ENCODE data around the gene GJD3.
A peak's percentile ranks its signal among the peaks of the same experiment; 100 is the strongest.

GJD3 gene

DNA sequence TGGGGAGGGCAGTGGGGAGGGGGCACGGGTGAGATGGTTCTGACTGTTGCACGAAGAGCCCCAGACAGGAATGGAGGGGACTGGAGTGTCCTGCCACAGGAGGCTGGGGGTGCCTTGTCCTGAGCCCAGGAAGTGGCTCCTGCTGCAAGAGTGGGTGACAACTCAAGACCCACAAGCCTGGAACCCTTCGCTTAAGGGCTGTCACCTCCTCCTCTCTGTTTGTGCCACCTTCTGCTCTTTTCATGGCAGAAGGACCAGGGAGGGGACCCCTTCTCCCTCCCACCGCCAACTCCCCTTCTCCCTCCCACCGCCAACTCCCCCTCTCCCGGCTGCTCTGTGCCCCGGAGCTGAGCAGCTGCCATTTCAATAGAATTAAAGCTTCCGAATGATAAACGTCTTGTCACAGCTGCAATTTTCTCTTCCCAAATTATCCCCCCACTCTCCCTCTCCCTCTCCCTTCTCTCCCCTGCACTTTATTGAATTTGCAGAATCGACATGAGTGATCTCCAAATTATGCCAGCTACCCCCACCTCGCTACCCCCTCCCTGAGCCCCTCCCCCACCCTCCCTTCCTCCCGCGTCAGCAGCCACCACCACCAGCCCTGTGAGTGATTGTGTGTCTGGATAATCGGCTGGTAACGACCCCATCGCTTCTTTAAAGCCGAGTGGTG, 13.7 kb downstream of the GJD3 start:
- DNase-seq = peak; percentile 54

DNA sequence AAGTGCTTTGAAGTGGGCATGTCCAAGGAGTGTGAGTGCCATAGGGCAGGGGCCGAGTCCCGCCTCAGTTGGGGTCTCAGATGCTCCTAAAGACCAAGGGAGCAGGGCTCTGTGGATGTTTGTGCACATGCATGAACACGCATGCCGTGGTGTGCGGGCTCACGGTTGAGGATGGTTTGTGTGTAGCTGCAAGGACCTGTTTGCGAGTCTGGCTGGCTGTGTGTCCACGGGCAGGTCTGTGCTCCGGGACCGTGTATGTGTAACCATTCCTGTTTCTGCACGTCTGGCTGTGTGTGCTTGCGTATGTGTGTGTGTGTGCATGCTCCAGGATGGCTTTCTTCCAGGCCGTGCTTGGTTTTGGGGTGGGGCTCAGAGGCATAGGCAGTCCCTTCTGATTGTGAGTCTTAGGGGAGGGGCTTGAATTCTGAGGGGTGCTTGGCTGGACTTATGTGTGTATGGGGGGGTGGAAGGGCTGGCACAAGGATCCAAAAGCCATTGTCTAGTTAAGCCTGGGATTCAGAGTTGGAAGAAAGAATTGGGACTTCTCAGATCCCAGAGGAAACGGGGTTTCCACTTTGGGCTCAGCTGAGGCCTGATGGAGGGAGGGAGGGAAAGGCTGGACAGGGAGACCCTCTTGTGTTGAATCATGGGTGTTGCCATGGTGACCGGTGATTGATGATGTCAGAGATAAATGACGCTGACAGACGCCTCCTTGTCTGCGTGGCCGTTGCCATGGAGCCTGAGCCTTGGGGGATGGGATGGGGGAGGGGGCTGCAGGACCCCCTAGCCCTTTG, 14.4 kb downstream of the GJD3 start:
- DNase-seq = peak; percentile 2

DNA sequence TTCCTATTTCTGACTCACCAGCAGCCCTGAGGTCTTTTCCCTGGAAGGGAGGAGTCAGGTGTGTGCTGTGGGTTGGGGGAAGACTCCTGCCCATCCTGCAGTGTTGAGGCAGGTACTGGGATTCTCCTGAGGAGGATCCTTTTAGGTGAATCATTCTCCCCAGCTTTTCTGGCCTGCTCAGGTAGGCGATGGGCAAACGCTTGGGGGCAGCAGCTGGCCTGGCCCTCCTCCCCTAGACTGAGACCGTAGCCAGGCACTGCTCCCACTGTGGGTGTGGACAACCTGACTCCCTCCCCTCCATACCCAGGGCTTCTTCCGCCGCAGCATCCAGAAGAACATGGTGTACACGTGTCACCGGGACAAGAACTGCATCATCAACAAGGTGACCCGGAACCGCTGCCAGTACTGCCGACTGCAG, 15.1 kb downstream of the GJD3 start:
- DNase-seq = no peak

DNA sequence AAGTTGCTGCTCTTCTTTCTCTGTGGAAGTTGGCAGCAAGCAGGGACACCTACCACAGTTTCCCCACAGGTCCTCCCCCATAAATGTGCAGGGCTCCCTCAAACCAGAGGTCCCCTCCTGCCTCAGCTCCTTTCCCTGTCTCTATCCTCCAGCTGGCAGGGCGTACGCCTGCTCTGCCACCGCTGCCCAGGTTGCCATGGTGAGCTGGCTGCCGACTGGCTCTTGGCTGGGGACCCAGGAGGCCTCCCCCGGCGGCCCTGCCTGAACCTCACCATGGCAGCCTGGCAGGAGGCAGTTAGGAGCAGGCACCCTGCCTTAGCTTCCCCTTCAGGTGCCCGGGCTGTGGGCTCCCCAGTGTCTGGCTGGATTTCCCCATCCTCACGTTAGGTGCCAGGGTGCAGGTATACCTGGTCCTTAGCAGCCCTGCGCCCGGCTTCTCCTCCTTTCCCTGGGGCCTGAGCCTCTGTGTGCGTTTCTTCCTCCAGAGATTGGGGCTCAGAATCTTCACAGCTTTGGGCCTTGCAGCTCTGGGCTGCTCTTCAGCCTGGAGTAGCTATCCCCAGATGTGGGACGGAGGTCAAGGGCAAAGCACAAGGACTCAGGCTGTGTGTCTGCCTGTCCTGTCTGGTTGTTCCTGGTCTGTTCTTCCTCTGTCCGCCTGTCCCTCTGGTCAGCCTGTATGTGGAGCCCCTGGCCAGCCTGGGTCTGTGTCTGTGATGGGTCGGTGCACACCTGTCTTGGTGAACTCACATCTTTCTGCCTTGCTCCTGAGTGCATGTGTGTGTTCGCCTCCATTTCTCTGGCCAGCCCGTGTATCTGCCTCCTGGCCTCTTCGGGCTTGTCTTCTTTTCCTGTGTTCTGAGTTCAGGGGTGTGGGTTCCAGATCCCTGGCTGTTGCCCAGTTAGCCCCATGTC, 15.7 kb downstream of the GJD3 start:
- peak; percentile 72 for DNase-seq

DNA sequence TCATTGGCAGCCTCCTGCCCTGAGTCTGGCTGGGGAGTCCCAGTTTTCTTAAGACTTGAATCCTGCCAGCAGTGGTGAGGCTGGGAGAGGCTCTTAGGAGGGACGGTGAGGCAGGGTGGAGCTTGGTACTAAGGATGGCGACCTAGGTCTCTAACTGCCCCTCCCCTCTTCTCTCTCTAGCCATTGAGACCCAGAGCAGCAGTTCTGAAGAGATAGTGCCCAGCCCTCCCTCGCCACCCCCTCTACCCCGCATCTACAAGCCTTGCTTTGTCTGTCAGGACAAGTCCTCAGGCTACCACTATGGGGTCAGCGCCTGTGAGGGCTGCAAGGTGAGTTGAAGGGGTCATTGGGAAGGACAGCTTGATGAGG, 16.4 kb downstream of the GJD3 start:
- DNase-seq = no peak

DNA sequence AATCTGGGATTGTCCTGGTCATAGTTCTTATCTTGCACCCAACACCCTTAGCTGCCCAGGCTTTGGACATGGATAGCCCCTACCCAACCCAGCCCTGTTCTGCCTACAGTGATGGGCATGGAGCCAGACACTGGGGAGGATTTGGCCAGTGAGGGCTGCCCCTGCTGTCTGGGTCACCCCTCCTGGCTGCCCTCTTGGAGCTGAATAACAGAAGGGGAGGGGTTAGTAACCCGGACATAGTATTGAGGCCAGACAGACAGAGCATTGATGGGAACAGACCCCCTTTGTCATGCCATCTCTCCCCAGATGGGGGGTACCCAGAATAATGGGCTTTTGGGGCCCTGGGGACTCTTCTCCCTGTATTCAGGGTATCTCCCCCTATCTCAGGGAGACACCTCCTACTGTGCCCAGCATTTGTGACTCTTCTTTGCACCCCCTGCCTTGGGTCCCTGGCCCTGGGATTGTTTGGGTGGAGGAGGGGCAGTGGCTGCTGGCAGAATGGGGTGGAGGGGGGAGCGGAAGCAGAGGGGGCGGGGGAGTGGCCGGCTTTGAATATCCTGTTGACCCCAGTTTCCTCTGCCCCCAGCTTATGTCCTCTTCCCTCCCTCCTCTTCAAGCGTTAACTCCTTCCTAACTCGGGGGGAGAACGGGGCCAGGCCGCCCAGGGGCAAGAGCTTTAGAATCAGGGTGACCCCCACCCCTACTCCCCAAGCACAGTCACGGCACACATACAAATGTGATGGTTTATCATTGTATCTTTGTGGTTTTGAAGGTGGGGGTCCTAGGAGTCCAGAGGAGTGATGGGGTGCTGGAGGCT, 17.0 kb downstream of the GJD3 start:
- DNase-seq = no peak

DNA sequence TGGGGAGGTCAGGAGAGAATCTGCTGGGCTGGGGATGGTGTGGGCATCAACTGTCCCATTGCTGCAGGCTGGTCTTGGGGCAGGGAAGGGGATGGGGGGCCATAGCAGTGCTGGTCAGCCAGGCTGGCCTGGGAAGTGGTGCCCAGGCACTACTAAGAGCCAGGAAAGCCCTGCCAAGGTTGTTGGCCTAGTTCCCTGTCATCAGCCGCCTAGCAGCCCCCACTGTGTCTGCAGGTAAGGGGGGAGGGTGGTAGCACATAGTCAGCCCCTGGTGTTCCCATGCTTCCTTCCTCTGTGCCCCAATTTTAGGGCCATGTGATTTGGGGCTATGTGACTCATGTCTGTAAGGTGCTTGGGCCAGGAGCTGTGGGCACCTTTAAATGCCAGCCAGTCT, 17.8 kb downstream of the GJD3 start:
- DNase-seq = no peak

DNA sequence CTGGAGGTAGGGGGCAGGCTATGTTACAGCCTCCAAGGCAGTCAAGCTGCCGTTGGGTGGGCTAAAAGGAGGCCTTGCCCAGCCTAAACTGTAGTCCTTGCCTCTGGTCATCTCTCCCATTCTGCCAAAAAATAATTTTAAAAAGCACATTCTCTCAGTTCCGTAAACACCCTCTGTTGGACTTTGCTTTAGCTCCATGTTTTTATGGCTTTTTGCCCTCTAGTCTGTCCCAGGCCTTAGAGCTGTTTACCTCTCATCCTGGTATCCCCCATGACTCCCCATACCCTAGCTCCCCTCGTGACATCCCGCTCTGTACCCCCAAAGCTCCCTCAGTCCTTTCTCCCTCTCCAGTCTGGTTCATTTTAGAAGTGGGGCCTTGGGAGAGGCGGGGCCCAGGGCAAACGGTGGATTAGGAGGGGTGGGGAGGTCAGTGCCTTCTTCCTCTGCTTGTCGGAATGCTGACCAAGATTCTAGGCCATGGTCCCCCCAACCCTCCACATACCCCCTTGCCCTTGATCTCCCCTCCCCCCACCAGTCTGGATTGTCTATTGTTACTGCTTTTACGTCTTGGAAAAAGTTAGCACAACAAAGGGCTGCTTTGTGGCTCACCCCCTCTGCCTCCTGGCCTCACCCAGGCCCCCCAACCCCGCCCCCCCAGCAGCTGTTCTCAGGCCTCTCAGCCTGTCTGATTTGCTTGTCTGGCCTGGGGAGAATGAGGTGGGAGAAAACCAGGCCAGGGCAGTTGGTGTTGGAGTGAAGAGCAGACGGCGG, 18.4 kb downstream of the GJD3 start:
- DNase-seq = no peak

DNA sequence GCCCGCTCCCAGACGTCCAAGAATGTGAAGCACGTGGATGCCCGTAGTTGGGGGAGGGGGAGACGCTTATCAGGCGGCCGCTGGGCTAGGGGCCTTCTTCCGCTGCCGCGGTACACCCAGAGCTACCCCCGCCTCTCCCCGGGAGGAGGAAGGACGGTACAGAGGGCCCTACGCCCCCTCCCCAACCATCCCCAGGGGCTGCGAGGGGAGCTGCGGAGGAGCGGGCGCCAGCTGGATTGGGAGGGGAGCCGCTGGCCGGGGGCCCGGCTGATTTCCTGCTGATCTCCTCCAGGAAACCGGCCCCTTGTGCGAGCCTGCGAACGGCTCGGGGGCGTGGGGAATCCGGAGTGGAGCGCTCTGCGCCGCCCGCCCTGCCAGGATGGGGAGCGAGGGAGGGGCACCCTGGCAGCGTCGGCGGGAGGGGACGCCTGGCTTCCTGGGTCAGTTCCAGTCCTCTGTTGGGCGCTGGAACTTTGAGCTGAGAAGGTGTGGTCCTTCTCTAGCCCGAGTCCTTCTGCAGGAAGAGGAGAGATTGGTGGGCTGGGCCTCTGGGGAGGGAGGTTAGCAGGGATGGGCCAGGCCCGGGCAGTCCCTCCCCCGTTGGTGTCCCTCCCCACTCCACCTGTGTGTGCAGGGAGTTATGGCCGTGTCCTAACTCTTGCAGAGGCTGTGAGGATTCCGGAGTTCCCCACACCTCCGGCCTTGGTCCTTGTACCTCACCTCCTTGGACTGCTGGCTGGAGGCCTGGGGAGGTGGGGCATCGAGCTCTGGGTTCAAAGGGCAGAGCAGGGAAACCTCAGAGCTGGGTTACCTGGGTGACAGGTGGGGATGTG, 19.2 kb downstream of the GJD3 start:
- peak; percentile 69 for DNase-seq

DNA sequence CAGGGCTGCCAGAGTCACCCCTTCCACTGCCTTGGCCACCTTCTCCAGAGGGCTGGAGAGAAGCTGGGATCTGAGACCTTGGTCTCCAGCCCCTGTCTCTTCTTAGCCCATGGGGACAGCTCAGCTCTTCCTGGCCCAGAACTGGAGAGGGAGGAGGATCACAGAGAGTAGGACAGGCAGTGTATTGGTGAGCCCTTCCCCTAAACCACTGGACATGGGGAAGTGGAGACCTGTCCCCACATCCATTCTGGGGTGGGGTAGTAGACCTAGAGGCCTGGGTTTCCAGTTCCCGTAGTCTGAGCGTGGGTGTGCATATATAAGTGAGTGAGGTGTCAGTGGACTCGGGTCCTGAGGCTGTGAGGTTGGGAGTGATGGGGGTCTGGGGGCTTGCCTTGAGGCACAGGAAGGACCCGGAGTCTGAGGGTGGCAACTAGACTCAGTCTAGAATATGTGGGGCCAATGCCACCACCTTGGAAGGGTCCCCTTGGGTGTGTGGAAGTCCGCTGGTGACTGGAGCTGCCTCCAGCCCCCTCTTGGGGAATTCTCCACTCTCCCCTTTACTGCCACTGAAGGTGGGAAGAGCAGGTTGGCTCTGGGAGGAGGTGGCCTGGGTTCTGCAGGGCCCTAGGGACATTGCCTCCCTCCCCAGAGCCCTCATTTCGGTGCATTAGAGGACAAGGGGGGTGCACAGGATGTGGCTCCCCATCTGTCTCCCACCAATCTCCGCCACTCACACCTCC, 19.9 kb downstream of the GJD3 start:
- DNase-seq = no peak

DNA sequence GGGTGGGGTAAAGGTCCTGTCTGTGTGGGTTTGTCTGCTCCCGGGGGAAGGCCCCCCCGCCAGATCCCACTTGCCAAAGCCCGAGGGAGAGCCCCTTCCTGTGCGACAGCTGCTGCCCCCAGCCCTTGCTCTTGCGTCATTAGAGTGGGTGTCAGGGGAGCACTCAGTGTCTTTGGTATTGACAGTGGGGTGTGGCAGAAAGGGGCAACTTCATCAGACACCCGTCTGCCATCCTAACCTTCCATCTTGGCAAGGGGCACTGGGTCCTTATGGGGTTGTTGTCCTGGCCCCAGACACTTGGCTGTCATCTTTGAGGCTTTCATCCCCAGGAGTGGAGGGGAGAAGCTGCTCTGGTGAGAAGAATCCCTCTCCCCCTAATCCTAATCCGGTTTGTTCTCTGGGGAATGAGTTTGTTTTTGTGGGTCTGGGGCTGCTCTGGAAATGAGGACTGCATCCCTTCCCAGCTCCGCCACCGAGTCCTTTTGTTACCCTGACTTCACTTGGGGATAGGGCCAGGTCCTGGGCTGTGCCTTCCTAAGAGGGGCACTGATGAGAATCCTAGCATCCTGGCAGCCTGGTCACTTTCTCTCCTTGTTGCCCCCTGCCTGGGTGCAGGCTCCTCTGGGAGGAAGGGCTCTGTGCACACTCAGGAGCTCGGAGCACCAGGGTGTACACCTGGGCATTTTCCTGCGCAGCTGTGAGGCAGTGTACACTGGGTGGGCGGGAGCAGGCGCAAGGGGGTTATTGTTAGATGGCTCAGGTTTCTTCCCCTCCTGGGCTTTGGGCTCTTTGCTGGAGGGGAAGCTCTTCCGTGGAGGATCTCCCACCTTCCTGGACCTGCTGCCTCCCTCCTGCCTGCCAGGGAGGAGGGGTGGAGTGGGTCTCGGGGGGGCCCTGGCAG, 21.1 kb downstream of the GJD3 start:
- peak; percentile 81 for DNase-seq

DNA sequence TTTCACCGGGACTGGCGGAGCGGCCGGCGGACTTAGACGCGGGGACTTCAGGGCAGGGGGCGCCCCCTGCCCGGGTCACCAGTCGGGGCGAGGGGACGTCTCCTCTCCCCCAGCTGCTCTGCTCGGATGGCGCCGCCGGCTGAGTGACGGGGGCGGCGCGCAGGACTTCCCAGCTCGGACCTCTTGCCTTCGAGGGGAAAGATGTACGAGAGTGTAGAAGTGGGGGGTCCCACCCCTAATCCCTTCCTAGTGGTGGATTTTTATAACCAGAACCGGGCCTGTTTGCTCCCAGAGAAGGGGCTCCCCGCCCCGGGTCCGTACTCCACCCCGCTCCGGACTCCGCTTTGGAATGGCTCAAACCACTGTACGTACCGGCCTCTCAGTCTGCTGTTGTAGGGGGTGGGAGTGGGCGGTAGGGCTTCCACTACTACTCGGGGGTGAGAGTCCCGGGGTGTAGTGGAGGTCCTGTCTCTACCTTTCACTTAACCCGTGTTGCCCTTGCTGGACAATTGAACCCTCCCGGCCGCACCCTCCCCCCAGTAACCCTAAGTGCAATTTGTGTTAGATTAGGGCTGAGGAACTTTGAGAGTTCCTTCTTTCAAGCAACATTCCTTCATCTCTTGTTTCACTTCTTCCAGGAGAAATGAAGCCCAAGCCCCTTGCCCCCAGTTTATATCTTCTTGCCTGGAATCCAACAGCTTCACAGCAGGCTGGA, 21.9 kb downstream of the GJD3 start:
- no peak for DNase-seq

DNA sequence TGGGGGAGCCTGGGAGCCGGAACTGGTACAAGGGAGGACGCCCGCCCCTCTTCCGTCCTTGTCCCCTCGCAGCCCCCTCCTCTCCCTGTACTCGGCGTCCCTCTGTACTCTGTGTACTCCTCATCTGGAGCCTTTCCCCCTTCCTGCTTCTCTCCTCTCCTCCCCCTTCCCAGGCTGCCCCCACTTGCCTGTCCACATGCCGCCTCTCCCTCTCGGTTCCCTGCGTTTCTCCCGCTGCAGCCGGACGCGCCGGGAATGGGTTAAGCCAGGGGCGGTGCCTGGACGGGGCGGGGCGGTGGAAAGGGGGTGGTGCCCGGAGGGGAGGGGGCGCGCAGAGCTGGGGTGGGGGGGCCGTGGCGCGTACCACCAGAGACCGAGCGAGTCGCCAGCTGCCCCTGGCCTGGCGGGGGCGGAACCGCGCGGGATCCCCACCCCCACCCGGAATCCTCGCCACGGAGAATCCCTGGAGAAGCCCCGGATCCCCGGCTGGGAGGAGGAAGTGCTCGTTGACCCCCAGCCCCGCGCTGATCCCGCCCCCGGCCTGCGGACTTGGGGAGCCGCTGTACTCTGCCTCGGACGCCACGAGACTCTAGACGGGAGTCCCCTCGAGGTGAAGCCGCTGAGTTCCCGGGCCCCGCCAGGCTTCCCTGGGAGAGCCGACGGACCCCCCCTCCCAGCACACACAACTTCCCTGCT, 22.6 kb downstream of the GJD3 start:
- peak; percentile 38 for DNase-seq

DNA sequence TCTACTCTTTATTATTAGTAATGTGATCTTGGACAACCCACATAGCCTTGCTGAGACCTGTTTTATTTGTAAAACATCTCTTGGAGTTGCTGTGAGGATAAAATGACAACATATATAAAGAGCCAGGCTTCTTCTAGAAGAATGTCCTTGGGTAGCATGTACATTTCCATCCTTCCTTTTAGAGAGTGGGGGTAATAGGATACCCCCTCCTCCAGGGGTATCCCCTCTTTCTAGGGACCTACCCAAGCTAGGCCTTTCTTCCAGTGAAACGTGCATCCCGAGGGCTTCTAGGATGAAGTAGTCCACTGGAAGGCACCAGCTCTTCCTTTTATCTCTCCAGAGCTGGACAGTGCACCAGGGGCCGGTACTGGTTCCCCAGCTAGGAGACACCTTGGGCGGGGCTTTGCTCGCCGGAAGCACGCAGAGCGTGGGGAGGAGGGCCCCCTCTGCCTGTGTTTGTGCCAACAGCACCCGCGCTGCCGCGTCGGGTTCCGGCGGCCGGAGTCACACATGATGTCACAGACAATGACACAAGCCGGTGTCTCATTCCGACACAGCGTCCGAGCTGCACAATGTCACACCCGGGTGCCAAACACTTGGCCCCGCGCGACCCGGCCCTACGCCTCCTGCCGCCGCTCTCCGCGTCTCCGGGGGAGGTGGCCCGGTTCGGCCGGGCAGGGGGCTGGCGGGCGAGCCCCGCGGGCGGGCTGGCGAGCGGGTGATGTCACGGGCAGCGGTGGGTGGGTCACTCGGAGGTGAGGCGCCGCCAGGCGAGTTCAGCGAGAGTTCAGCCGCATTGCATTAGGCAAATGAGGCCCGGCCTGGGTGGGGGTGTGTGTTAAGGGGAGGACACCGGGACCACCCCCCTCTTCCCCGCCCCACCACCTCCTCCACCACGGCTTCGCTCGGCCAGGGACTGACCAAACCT, 23.4 kb downstream of the GJD3 start:
- DNase-seq = peak; percentile 23

DNA sequence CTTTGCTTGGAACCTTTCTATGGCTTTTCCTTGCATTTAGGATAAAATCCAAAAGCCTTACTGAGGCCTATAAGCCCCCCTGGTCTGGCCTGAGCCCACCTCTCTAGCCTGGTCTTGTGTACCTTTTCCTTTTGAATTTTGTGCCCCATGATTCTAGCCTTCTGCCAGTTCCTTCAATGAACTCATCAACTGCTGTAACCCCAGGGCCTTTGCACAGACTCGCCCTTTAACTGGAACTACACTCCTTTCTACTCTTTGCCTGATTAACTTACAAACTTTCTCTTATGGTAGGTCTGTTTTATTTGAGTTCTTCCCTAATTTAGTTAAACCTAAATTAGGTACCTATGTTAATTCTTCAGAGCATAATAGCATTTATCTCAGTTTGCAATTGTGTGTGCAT, 24.2 kb downstream of the GJD3 start:
- no peak for DNase-seq

DNA sequence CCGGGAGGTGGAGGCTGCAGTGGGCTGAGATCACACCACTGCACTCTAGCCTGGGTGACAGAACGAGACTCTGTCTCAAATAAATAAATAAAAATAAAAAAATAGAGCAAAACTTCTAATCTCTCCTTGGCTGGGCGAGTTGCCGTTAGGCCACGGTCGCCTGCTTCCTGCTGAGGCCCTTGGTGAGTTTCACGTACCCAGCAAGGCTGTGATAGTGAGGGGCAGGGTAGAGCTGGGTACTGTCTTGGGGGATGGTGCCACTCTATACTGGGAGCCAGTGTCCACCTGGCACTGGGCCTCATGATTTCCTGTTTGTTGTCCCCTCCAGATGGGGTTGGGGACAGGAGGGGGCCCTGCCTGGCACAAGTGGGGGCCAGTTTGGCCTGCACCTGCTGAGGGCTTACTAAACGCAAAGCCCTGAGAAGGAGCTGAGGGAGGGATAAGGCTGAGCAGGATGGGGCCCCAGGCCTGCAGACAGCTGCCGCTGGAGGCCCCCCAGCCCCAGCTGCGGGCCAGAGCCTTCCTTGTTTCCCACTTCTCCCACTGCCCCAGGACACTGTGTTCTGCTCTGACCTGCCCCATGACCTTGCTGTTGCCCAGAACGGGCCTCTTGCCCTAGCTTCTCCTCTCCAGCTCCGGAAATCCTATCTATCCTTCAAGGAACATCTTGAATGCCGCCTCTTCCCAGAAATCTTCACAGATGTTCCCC, 25.4 kb downstream of the GJD3 start:
- DNase-seq = no peak

Data from NCI-H2171 treated with DMSO at 0.1 percent for 48 hours (cell line).